Muscle of leg (tissue), 11 donors: ENCODE measurements around the gene CLCA1. TPM values are rescaled to one million over a fixed set of nuclear protein-coding genes. Genes with fewer than 3 reads are reported as not detected.

Experiments
- DNase-seq: peaks from one replicate; pipeline ENCODE4 v3.0.0; 2013
- H3K27ac ChIP-seq: one replicate; pipeline ENCODE4 v1.5.1; 2013; ENCODE audit warnings: mild to moderate bottlenecking, low read length, control low read depth
- H3K27me3 ChIP-seq: one replicate; pipeline ENCODE4 v1.6.1; 2013; ENCODE audit warnings: low read length; ENCODE audit not compliant: control insufficient read depth, insufficient read depth
- H3K36me3 ChIP-seq: one replicate; pipeline ENCODE4 v1.6.1; 2013; ENCODE audit warnings: low read length; ENCODE audit not compliant: control insufficient read depth, insufficient read depth
- H3K4me1 ChIP-seq: one replicate; pipeline ENCODE4 v1.6.1; 2013; ENCODE audit warnings: low read length; ENCODE audit not compliant: control insufficient read depth, insufficient read depth
- H3K4me3 ChIP-seq: one replicate; pipeline ENCODE4 v1.5.1; 2013; ENCODE audit warnings: low read length, control low read depth
- H3K9me3 ChIP-seq: replicated peaks from 2 replicates; pipeline ENCODE4 v1.6.1; 2013; ENCODE audit warnings: low read depth, low read length; ENCODE audit not compliant: control insufficient read depth
- WGBS: methylation state at CpG from one replicate; pipeline ENCODE4 v1.1.5; 2013; ENCODE audit warnings: missing lambda C conversion rate; ENCODE audit not compliant: insufficient coverage; 5-methylcytosine and 5-hydroxymethylcytosine counted together
- polyA plus RNA-seq, 8 donors: library from polyadenylated mRNA; unstranded; fragments of 120-200 nt; gene quantifications; one replicate each; pipeline versions ENCODE4 v1.2.1 to v1.2.3, GENCODE V29; 2013; ENCODE audit warnings: inconsistent platforms in 1 of 8, low replicate concordance in 1 of 8; ENCODE audit not compliant: insufficient read length in 8 of 8, insufficient read depth in 1 of 8
- total RNA-seq: library from RNA; stranded (reverse); fragments of 120-200 nt; gene quantifications from one replicate; pipeline ENCODE4 v1.2.4, GENCODE V29; 2013

The CLCA1 gene
- total and polyA plus RNA-seq, 9 donors = 0.19 to 48.7 (median 0.73) TPM; not detected in 4

DNA sequence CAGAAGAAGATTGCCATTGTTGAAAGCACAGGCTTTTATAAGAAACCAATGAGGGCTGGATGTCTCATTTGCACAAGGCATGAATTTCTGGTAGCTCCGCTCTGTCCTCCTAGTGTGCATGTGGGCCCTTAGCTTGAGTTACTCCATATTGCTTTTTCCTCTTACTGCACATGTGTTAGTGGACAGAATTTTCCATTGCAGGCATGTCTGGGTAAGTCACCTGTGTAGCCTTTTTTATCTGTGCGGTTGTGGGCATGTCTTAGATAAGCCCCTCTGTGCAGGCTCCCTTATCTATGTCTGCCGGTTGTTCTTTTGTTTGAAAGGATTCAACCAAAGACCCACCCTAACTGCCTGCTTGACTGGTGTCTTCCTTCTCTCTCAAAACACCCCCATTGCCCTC, 7.2 kb upstream of the CLCA1 start:
- Histone ChIP-seq H3K27ac (no peak overlapping the region), H3K4me3 (no peak overlapping the region), H3K36me3 (no peaks in the 10 kb centered on the region), H3K9me3 (no peaks in the 10 kb centered on the region), H3K4me1 (no peaks in the 10 kb centered on the region), H3K27me3 (no peaks in the 10 kb centered on the region)
- no CpG with 5 or more reads among the region's 3 CpGs for WGBS
- DNase-seq = no peak

DNA sequence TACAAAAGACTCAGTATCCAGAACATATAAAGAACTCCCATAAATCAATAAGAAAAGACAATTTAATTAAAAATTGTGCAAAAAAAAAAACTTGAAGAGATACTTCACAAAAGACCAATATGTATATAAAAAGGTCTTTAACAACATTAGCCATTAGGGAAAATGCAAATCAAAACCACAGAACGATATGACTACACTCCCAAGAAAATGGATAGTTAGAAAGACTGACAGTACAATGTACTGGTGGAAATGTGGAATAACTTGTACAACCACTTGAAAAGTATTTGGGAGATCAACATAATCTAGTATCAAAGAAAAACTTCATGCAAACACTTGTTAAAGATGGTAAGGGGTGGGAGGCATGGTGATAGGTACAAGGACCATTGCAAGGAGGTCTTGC, 3.9 kb upstream of the CLCA1 start:
- no peak for DNase-seq
- H3K36me3 ChIP-seq = no peaks in the 10 kb centered on the region
- no peaks in the 10 kb centered on the region for H3K9me3 ChIP-seq
- no peaks in the 10 kb centered on the region for H3K27me3 ChIP-seq
- H3K27ac ChIP-seq = no peak overlapping the region
- no peaks in the 10 kb centered on the region for H3K4me1 ChIP-seq
- no peak overlapping the region for H3K4me3 ChIP-seq
- no CpG with 5 or more reads among the region's 1 CpG for WGBS

DNA sequence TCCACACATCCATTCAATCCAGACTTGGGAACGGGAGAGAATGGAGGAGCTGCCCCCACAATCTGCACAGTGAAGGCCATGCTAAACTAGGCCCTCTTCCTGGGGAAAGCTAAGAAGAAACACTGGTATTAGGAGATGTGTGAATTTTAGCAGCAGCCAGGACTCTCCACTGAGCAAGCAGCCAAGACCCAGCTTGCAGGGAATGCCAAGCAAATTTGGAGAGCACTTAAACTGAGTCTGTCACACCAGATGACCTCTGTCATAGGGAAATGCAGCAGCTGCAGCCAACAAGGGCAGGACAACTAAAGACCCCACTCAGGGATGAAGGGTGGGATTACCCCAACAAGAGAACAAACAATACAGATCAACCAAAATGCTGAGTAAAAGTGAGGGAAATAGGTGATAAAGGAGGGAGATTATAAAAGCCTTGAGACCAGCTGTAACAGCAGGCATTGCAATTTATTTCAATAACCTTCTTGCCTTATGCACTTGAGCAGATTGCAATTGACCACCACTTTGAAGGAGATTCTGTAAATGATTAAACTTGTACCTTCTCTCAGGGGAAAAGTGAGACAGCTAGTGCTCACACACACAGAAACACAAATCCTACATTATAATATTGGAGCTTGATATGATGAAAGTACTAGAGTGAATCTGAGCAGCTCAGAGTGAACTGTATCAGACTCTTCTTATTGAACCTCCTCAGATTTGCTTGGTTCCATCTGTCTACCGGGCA, 2.5 kb upstream of the CLCA1 start:
- Histone ChIP-seq H3K27ac (no peak overlapping the region), H3K4me3 (no peak overlapping the region), H3K9me3 (no peaks in the 10 kb centered on the region), H3K27me3 (no peaks in the 10 kb centered on the region), H3K4me1 (no peaks in the 10 kb centered on the region), H3K36me3 (no peaks in the 10 kb centered on the region)
- 80% methylated on average over 1 of the region's 2 CpGs for WGBS
- no peak for DNase-seq

DNA sequence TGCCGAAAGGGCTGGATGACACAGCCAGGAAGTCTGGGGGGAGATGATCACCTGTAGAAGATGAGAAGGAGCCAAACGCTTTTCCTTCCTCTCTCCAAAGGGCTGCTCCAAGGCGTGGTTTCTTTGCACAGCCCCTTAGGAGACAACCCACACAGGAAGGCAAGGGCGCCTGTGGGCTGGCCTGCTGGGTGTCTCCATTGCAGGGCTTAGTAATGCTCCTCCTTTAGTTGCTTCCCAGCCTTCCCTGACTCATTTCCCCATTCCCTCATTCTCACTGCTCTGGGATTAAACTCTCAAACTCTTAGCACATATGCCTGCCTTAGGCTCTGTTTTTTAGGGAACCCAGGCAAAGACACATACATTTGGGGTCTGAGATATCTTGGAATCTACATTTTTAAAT, 1.7 kb upstream of the CLCA1 start:
- no peaks in the 10 kb centered on the region for H3K9me3 ChIP-seq
- no peaks in the 10 kb centered on the region for H3K4me1 ChIP-seq
- no peaks in the 10 kb centered on the region for H3K36me3 ChIP-seq
- H3K27me3 ChIP-seq = no peaks in the 10 kb centered on the region
- no peak for DNase-seq
- no peak overlapping the region for H3K27ac ChIP-seq
- WGBS = 85% methylated on average over 2 of the region's 4 CpGs
- H3K4me3 ChIP-seq = no peak overlapping the region

DNA sequence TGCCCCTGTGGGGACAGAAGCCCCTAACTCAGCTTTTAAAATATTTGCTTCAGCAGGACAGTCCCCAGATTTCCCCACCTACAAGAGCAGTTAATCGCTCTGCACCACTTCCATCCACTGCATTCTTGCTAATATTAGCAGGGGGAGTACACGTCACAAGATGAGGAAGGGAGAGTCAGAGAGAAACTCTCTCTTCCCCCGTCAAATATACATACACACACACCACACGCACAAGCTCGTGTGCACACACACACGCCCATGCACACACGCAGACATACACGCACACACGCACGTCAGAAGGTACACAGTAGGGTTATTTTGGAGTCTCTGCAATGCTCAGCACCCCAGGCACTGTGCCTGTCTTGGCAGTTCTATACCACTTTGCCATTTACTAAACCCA, 2.1 kb downstream of the CLCA1 start:
- H3K36me3 ChIP-seq = no peaks in the 10 kb centered on the region
- DNase-seq = peak; percentile 36
- no peaks in the 10 kb centered on the region for H3K9me3 ChIP-seq
- H3K27me3 ChIP-seq = no peaks in the 10 kb centered on the region
- H3K4me3 ChIP-seq = no peak overlapping the region
- no peaks in the 10 kb centered on the region for H3K4me1 ChIP-seq
- WGBS = 83% methylated on average over 4 of the region's 10 CpGs
- H3K27ac ChIP-seq = no peak overlapping the region

DNA sequence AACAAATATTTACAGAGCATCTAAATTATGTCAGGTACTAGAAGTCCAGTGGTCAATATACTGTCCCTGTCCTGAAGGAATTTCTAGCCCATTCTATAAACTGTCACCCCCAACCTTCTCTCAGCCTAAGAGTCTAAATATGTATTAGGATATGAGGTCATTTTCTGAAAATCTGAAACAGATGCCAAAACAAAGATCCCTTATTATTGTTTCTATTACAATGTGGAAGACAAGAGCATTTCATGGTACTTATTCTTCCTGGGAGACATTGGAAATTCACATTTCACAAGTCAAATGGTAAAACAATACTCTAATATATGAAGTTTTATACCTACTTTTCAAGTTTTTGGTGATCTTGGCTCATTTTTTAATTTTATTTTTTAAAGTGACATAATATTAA, 2.6 kb downstream of the CLCA1 start:
- H3K27me3 ChIP-seq = no peaks in the 10 kb centered on the region
- no peaks in the 10 kb centered on the region for H3K4me1 ChIP-seq
- H3K9me3 ChIP-seq = no peaks in the 10 kb centered on the region
- no peak for DNase-seq
- no peak overlapping the region for H3K4me3 ChIP-seq
- H3K27ac ChIP-seq = no peak overlapping the region
- H3K36me3 ChIP-seq = no peaks in the 10 kb centered on the region

DNA sequence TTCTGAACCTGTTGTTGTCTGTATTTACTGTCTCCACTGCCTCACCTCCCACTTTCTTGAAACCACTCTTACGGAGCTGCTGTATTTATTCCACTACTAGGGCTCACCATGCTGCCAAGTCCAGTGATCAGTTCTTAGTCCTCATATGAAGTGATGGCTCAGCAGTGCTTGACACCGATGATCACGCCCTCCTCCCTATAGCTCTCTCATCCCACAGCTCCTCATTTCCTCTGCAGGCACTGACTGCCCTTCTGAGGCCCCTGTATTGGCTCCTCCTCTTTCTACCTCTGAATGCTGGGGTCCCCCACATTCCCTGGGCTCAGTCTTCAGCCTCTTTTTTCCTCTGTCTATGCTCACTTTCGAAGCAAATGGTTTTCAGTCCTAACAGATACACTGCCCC, 3.4 kb downstream of the CLCA1 start:
- H3K27me3 ChIP-seq = no peaks in the 10 kb centered on the region
- H3K27ac ChIP-seq = no peak overlapping the region
- H3K4me3 ChIP-seq = no peak overlapping the region
- no peaks in the 10 kb centered on the region for H3K4me1 ChIP-seq
- H3K9me3 ChIP-seq = no peaks in the 10 kb centered on the region
- 49% methylated on average over 4 of the region's 4 CpGs for WGBS
- no peak for DNase-seq
- no peaks in the 10 kb centered on the region for H3K36me3 ChIP-seq

DNA sequence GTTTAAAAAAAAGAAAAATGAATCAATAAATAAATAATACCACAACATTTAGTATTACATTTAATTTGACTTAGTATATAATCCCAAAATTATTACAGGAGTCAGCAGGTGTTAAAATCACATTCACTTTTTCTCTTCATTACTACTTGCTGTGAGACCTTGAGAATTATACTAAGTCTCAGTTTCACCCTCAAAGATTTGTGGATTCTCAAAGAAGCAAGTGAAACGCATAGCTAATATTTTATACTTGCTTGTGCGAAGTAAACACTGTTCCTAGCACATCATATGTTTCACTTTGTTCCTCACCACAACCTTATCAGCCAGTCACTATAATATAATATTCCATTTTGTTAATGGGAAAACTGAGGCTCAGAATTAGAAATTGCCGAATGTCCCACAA, 4.0 kb downstream of the CLCA1 start:
- no CpG with 5 or more reads among the region's 3 CpGs for whole genome bisulfite sequencing
- Histone ChIP-seq H3K27me3 (no peaks in the 10 kb centered on the region), H3K27ac (no peak overlapping the region), H3K36me3 (no peaks in the 10 kb centered on the region), H3K9me3 (no peaks in the 10 kb centered on the region), H3K4me1 (no peaks in the 10 kb centered on the region), H3K4me3 (no peak overlapping the region)
- no peak for DNase-seq

DNA sequence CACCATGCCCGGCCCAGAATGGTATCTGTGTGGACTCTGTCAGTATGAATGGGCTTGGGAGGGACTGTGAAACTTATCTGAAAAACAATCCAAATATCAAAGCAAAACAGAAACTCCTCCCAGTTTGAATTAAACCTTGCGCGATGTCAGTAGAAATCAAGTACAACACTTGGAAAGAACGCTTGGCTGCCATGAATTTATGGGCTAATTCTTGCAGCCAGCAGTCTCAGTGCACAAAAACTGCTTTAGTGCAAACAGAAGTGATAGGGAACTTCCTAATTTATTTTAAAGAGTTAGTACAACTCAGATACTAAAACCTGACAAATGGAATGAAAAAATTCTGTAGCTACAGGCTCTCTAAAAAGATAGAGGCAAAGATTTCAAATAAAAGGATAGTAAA, 8.5 kb downstream of the CLCA1 start:
- Histone ChIP-seq H3K9me3 (no peaks in the 10 kb centered on the region), H3K27ac (no peak overlapping the region), H3K4me1 (no peaks in the 10 kb centered on the region), H3K4me3 (no peak overlapping the region), H3K36me3 (no peaks in the 10 kb centered on the region), H3K27me3 (no peaks in the 10 kb centered on the region)
- WGBS = 60% methylated on average over 2 of the region's 4 CpGs
- DNase-seq = peak; percentile 58

DNA sequence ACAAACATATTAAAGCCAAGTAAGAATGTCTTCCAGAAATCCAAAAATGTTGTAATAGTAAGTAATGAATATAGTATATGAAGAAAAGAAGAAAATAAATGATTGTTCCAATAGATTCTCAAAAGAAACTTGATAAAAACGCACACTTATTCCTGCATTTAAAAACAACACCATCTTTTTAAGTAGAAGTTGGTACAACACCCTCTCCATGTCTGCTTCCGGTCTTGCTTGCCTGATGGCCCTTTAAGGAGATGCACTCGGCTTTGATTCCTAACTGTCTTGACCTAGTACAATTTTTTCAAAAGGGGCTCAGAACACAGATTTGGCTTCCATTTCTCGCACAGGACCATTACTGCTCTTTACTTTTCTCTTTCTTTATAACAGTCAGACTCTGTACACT, 9.0 kb downstream of the CLCA1 start:
- no peak overlapping the region for H3K4me3 ChIP-seq
- no peaks in the 10 kb centered on the region for H3K4me1 ChIP-seq
- peak overlapping the region; percentile 53 for H3K27ac ChIP-seq
- H3K27me3 ChIP-seq = no peaks in the 10 kb centered on the region
- WGBS = 70% methylated on average over 4 of the region's 4 CpGs
- H3K36me3 ChIP-seq = no peaks in the 10 kb centered on the region
- peak; percentile 66 for DNase-seq
- H3K9me3 ChIP-seq = no peaks in the 10 kb centered on the region
